GM20000 (cell line): ENCODE results near the gene COL27A1.
A peak's percentile ranks its signal among the peaks of the same experiment; 100 is the strongest.

Experiments
- DNase-seq: peaks from one replicate; pipeline ENCODE4 v3.0.0; 2012; ENCODE audit warnings: low spot score
- CTCF ChIP-seq: IDR thresholded peaks from 2 replicates; pipeline ENCODE4 v1.5.1; 2012; ENCODE audit warnings: mild to moderate bottlenecking, control low read depth; ENCODE audit errors: extremely low read depth, missing control alignments

COL27A1 gene

GRCh38 chr9:114344188-114344566, 188.8 kb downstream of the COL27A1 start:
- TF ChIP-seq CTCF: no peak
- DNase-seq: no peak

- no peak for TF ChIP-seq CTCF
- no peak for DNase-seq
Observed at GRCh38 chr9:114344692-114345091, 189.4 kb downstream of the COL27A1 start.

GRCh38 chr9:114345493-114346065, 190.2 kb downstream of the COL27A1 start:
- TF ChIP-seq CTCF: no peak

GRCh38 chr9:114346146-114346545, 190.8 kb downstream of the COL27A1 start:
- TF ChIP-seq CTCF: no peak
- no peak for DNase-seq

More at GRCh38 chr9:114345493-114346065, 190.2 kb downstream of the COL27A1 start:
- DNase-seq: peak; percentile 17

GRCh38 chr9:114347675-114348074, 192.3 kb downstream of the COL27A1 start:
- DNase-seq: peak; percentile 8
- no peak for TF ChIP-seq CTCF

- no peak for TF ChIP-seq CTCF
Observed at GRCh38 chr9:114348261-114348905, 193.0 kb downstream of the COL27A1 start.

GRCh38 chr9:114348906-114349482, 193.7 kb downstream of the COL27A1 start:
- DNase-seq: peak; percentile 92
- TF ChIP-seq CTCF: no peak

More at GRCh38 chr9:114348261-114348905, 193.0 kb downstream of the COL27A1 start:
- peak; percentile 26 for DNase-seq
